HUES48 (cell line): ENCODE data around the gene DCK.
"Not testable (repeated sequence)": the region's sequence is repeated elsewhere in the genome, so short reads cannot be mapped to it uniquely, and the experiment has no call there.

Source experiments
- H3K27ac ChIP-seq: one replicate; pipeline ENCODE4 v1.7.0; 2013; ENCODE audit warnings: low read depth, low read length, inconsistent platforms
- H3K27me3 ChIP-seq: 2 replicates; pipeline ENCODE4 v1.6.1; 2013; ENCODE audit warnings: mild to moderate bottlenecking, low read length; ENCODE audit not compliant: control insufficient read depth, insufficient read depth
- H3K36me3 ChIP-seq: 2 replicates; pipeline ENCODE4 v1.6.1; 2013; ENCODE audit warnings: low read length; ENCODE audit not compliant: control insufficient read depth, insufficient read depth
- H3K4me1 ChIP-seq: 2 replicates; pipeline ENCODE4 v1.6.1; 2013; ENCODE audit warnings: mild to moderate bottlenecking, low read length; ENCODE audit not compliant: control insufficient read depth, insufficient read depth
- H3K4me3 ChIP-seq: 2 replicates; pipeline ENCODE4 v1.5.1; 2013; ENCODE audit warnings: mild to moderate bottlenecking, low read depth, low read length
- H3K9ac ChIP-seq: 2 replicates; pipeline ENCODE4 v1.6.1; 2013; ENCODE audit warnings: mild to moderate bottlenecking, low read depth, low read length, moderate library complexity
- H3K9me3 ChIP-seq: 2 replicates; pipeline ENCODE4 v1.6.1; 2013; ENCODE audit warnings: low read length; ENCODE audit not compliant: control insufficient read depth, insufficient read depth

The DCK gene

GRCh38 chr4:70999639-71000038, 6.2 kb downstream of the DCK start:
- H3K9ac ChIP-seq, H3K27ac ChIP-seq, H3K9me3 ChIP-seq, H3K27me3 ChIP-seq, H3K4me3 ChIP-seq: not testable (repeated sequence)
- H3K36me3 ChIP-seq = peaks cover 19% of the 10 kb centered on the region
- H3K4me1 ChIP-seq = peaks cover 27% of the 10 kb centered on the region

GRCh38 chr4:71001363-71001762, 7.9 kb downstream of the DCK start:
- H3K27ac ChIP-seq, H3K9me3 ChIP-seq, H3K4me3 ChIP-seq, H3K9ac ChIP-seq, H3K27me3 ChIP-seq: not testable (repeated sequence)
- Histone ChIP-seq H3K36me3 (peaks cover 19% of the 10 kb centered on the region), H3K4me1 (peaks cover 17% of the 10 kb centered on the region)

- H3K9ac ChIP-seq = no peak overlapping the region
Observed at GRCh38 chr4:71004281-71004851, 10.9 kb downstream of the DCK start.

GRCh38 chr4:71005025-71005424, 11.6 kb downstream of the DCK start:
- H3K9ac ChIP-seq, H3K4me3 ChIP-seq, H3K9me3 ChIP-seq, H3K27me3 ChIP-seq, H3K27ac ChIP-seq, H3K36me3 ChIP-seq: not testable (repeated sequence)
- peaks cover 19% of the 10 kb centered on the region for H3K4me1 ChIP-seq

More at GRCh38 chr4:71004281-71004851, 10.9 kb downstream of the DCK start:
- Histone ChIP-seq H3K4me1 (peaks cover 14% of the 10 kb centered on the region), H3K27me3 (no peaks in the 10 kb centered on the region), H3K9me3 (no peaks in the 10 kb centered on the region), H3K36me3 (no peaks in the 10 kb centered on the region), H3K4me3 (no peak overlapping the region; the same call in 1 of the 2 replicates), H3K27ac (peak overlapping the region; percentile 60)

- Histone ChIP-seq H3K27me3 (no peaks in the 10 kb centered on the region), H3K9me3 (no peaks in the 10 kb centered on the region), H3K4me3 (no peak overlapping the region), H3K36me3 (peaks cover under 1% of the 10 kb centered on the region; the same call in 1 of the 2 replicates), H3K4me1 (peaks cover 21% of the 10 kb centered on the region), H3K27ac (no peak overlapping the region), H3K9ac (no peak overlapping the region)
Observed at GRCh38 chr4:71006203-71006907, 12.9 kb downstream of the DCK start.

GRCh38 chr4:71008196-71008595, 14.7 kb downstream of the DCK start:
- no peak overlapping the region for H3K9ac ChIP-seq
- H3K4me1 ChIP-seq = peaks cover 20% of the 10 kb centered on the region
- no peaks in the 10 kb centered on the region for H3K27me3 ChIP-seq
- H3K27ac ChIP-seq = no peak overlapping the region
- H3K9me3 ChIP-seq = no peaks in the 10 kb centered on the region
- H3K4me3 ChIP-seq = no peak overlapping the region
- H3K36me3 ChIP-seq = peaks cover 8% of the 10 kb centered on the region; the same call in 1 of the 2 replicates

GRCh38 chr4:71009086-71009485, 15.6 kb downstream of the DCK start:
- H3K4me3 ChIP-seq = no peak overlapping the region

GRCh38 chr4:71009890-71010588, 16.6 kb downstream of the DCK start:
- H3K4me1 ChIP-seq = peaks cover 7% of the 10 kb centered on the region; the same call in 1 of the 2 replicates
- no peaks in the 10 kb centered on the region for H3K9me3 ChIP-seq
- no peak overlapping the region for H3K9ac ChIP-seq
- peaks cover 8% of the 10 kb centered on the region; the same call in 1 of the 2 replicates for H3K36me3 ChIP-seq
- H3K27ac ChIP-seq = no peak overlapping the region
- no peaks in the 10 kb centered on the region for H3K27me3 ChIP-seq
- no peak overlapping the region for H3K4me3 ChIP-seq

More at GRCh38 chr4:71009086-71009485, 15.6 kb downstream of the DCK start:
- Histone ChIP-seq H3K27ac (no peak overlapping the region), H3K9me3 (no peaks in the 10 kb centered on the region), H3K9ac (no peak overlapping the region), H3K36me3 (peaks cover 8% of the 10 kb centered on the region; the same call in 1 of the 2 replicates), H3K27me3 (no peaks in the 10 kb centered on the region), H3K4me1 (peaks cover 11% of the 10 kb centered on the region)

- Histone ChIP-seq H3K4me1 (peaks cover 7% of the 10 kb centered on the region; the same call in 1 of the 2 replicates), H3K9me3 (no peaks in the 10 kb centered on the region)
Observed at GRCh38 chr4:71011451-71011850, 18.0 kb downstream of the DCK start.

GRCh38 chr4:71017391-71017790, 23.9 kb downstream of the DCK start:
- not testable (repeated sequence) for H3K27ac ChIP-seq, H3K36me3 ChIP-seq, H3K4me1 ChIP-seq, H3K9me3 ChIP-seq, H3K4me3 ChIP-seq, H3K9ac ChIP-seq, H3K27me3 ChIP-seq

More at GRCh38 chr4:71011451-71011850, 18.0 kb downstream of the DCK start:
- H3K27me3 ChIP-seq = no peaks in the 10 kb centered on the region
- H3K4me3 ChIP-seq = no peak overlapping the region
- peaks cover 8% of the 10 kb centered on the region; the same call in 1 of the 2 replicates for H3K36me3 ChIP-seq
- H3K27ac ChIP-seq = no peak overlapping the region
- H3K9ac ChIP-seq = no peak overlapping the region

- Histone ChIP-seq H3K36me3 (peaks cover 25% of the 10 kb centered on the region), H3K27ac (no peak overlapping the region), H3K9ac (no peak overlapping the region), H3K4me1 (no peaks in the 10 kb centered on the region), H3K27me3 (no peaks in the 10 kb centered on the region), H3K9me3 (no peaks in the 10 kb centered on the region), H3K4me3 (no peak overlapping the region)
Observed at GRCh38 chr4:71020611-71021010, 27.2 kb downstream of the DCK start.
